CD14-positive monocyte (primary cell): ENCODE measurements around the gene FBXL20. TPM values are rescaled to one million over a fixed set of nuclear protein-coding genes. Genes with fewer than 3 reads are reported as not detected.
"Not testable (repeated sequence)": the region's sequence is repeated elsewhere in the genome, so short reads cannot be mapped to it uniquely, and the experiment has no call there.

Experiments used
- DNase-seq, 3 donors: peaks; one replicate each; pipeline ENCODE4 v3.0.0-alpha.2; 2011 to 2022
- H2AFZ ChIP-seq: 2 replicates; pipeline ENCODE4 v1.6.0; 2012; ENCODE audit warnings: mild to moderate bottlenecking, low read depth, low read length, inconsistent platforms; ENCODE audit not compliant: insufficient read depth, poor library complexity, severe bottlenecking
- H3K27ac ChIP-seq, 2 donors: 1 replicate in 1 of 2; 2 replicates in 1 of 2; pipeline ENCODE4 v1.5.1; 2012 to 2013; ENCODE audit warnings: low read length in 2 of 2, control low read depth in 1 of 2, inconsistent platforms in 1 of 2, low read depth in 1 of 2, mild to moderate bottlenecking in 1 of 2
- H3K27me3 ChIP-seq, 2 donors: one replicate each; pipeline versions ENCODE4 v1.6.0 to v1.6.1; 2011 to 2013; ENCODE audit warnings: low read length in 2 of 2; ENCODE audit not compliant: control insufficient read depth in 2 of 2, insufficient read depth in 2 of 2
- H3K36me3 ChIP-seq, 2 donors: replicated peaks in 1 of 2; 1 replicate in 1 of 2; 2 replicates in 1 of 2; pipeline versions ENCODE4 v1.5.1 to v1.6.1; 2012 to 2013; ENCODE audit warnings: low read length in 2 of 2, control low read depth in 1 of 2, inconsistent platforms in 1 of 2, mild to moderate bottlenecking in 1 of 2; ENCODE audit not compliant: insufficient read depth in 2 of 2, control insufficient read depth in 1 of 2
- H3K4me1 ChIP-seq, 2 donors: 1 replicate in 1 of 2; 2 replicates in 1 of 2; pipeline versions ENCODE4 v1.5.1 to v1.6.1; 2012 to 2013; ENCODE audit warnings: low read length in 2 of 2, control low read depth in 1 of 2, inconsistent platforms in 1 of 2, mild to moderate bottlenecking in 1 of 2, moderate library complexity in 1 of 2; ENCODE audit not compliant: insufficient read depth in 2 of 2, control insufficient read depth in 1 of 2
- H3K4me2 ChIP-seq: replicated peaks from 2 replicates; pipeline ENCODE3; 2012; ENCODE audit warnings: low read length, moderate library complexity, mild to moderate bottlenecking; ENCODE audit not compliant: poor library complexity, severe bottlenecking; ENCODE audit errors: extremely low read depth
- H3K4me3 ChIP-seq, 3 experiments: fragments of 200-600 bp in 1 of 3; sonication (generic) in 1 of 3; replicated peaks in 1 of 3; 1 replicate in 2 of 3; 2 replicates in 1 of 3; pipeline ENCODE4 v1.5.1; 2011 to 2013; ENCODE audit warnings: low read length in 3 of 3, mild to moderate bottlenecking in 3 of 3, control low read depth in 2 of 3, low read depth in 2 of 3, inconsistent platforms in 1 of 3, moderate library complexity in 1 of 3
- H3K79me2 ChIP-seq: 2 replicates; pipeline ENCODE4 v1.6.0; 2012; ENCODE audit warnings: mild to moderate bottlenecking, control low read depth, inconsistent platforms, low read length, moderate library complexity; ENCODE audit not compliant: insufficient read depth
- H3K9ac ChIP-seq: 2 replicates; pipeline ENCODE4 v1.6.0; 2017; ENCODE audit warnings: low read length, mild to moderate bottlenecking; ENCODE audit not compliant: insufficient read depth, poor library complexity, severe bottlenecking
- H3K9me3 ChIP-seq, 2 donors: replicated peaks in 1 of 2; 1 replicate in 1 of 2; 2 replicates in 1 of 2; pipeline versions ENCODE4 v1.5.1 to v1.6.1; 2012 to 2013; ENCODE audit warnings: low read length in 2 of 2, control low read depth in 1 of 2; ENCODE audit not compliant: control insufficient read depth in 1 of 2, insufficient read depth in 1 of 2
- H4K20me1 ChIP-seq: 2 replicates; pipeline ENCODE4 v1.6.0; 2012; ENCODE audit warnings: mild to moderate bottlenecking, low read length, control low read depth, moderate library complexity; ENCODE audit not compliant: insufficient read depth
- H3K27ac Mint-ChIP-seq, 7 donors: one replicate each; pipeline ENCODE4 v1.8.0; 2020; ENCODE audit warnings: mild to moderate bottlenecking in 7 of 7, mixed read lengths in 7 of 7, moderate library complexity in 6 of 7, inconsistent platforms in 2 of 7
- H3K27me3 Mint-ChIP-seq, 3 donors: one replicate each; pipeline ENCODE4 v1.8.0; 2021 to 2022; ENCODE audit warnings: low read depth in 3 of 3, mild to moderate bottlenecking in 3 of 3, mixed read lengths in 3 of 3, moderate library complexity in 3 of 3, inconsistent platforms in 1 of 3
- H3K36me3 Mint-ChIP-seq, 2 donors: one replicate each; pipeline ENCODE4 v1.8.0; 2020; ENCODE audit warnings: mixed read lengths in 2 of 2, inconsistent platforms in 1 of 2, mild to moderate bottlenecking in 1 of 2
- H3K4me1 Mint-ChIP-seq: one replicate; pipeline ENCODE4 v1.8.0; 2020; ENCODE audit warnings: mild to moderate bottlenecking, mixed read lengths
- H3K4me3 Mint-ChIP-seq, 2 donors: one replicate each; pipeline ENCODE4 v1.8.0; 2020; ENCODE audit warnings: mild to moderate bottlenecking in 2 of 2, mixed read lengths in 2 of 2, moderate library complexity in 1 of 2
- H3K9me3 Mint-ChIP-seq, 7 donors: one replicate each; pipeline ENCODE4 v1.8.0; 2020 to 2022; ENCODE audit warnings: mixed read lengths in 7 of 7, mild to moderate bottlenecking in 6 of 7, moderate library complexity in 6 of 7, inconsistent platforms in 2 of 7
- CTCF ChIP-seq: fragments of 200-600 bp; IDR thresholded peaks from one replicate; pipeline ENCODE4 v1.8.0; 2022; ENCODE audit warnings: antibody characterized with exemption, mild to moderate bottlenecking
- WGBS: methylation state at CpG from one replicate; pipeline ENCODE4 v1.1.5; 2013; ENCODE audit warnings: missing lambda C conversion rate; ENCODE audit not compliant: insufficient coverage; 5-methylcytosine and 5-hydroxymethylcytosine counted together
- intact Hi-C, 2 donors: fragments of 100-400 bp; cut with micrococcal nuclease; formaldehyde crosslinking; loops; one replicate each; pipeline versions ENCODE4 v1.15.0 to v1.15.1; 2023
- polyA plus RNA-seq, 3 donors: library from polyadenylated mRNA; depleted of rRNA in 1 of 3; unstranded in 2 of 3; stranded (reverse) in 1 of 3; fragments of 300-500 nt in 2 of 3; fragments of >200 nt in 1 of 3; fragmentation: Illumina TruSeq in 2 of 3; gene quantifications; 1 replicate in 2 of 3; 2 replicates in 1 of 3; pipeline ENCODE4 v1.2.3, GENCODE V29; 2012 to 2021

Gene FBXL20
- polyA plus RNA-seq, 3 donors: 4.0 to 7.7 (median 4.7) TPM

DNA sequence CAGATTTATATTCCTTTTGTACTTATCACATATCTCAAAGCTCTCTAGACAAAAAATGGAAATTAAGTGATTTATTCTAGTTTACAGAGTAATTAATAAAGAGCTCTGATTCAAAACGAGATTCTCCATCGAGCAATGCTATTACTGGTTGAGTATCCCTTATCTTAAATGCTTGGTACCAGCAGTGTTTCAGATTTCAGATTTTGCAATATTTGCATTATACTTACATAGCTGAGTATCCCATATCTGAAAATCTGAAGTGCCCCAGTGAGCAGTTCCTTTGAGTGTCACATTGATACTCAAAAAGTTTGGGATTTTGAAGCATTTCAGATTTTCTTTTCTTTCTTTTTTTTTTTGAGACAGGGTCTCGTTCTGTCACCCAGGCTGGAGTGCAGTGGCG is 118.3 kb downstream of the FBXL20 start:
- Histone ChIP-seq H3K4me2 (no peak overlapping the region), H3K36me3 (peaks cover 47 to 74% of the 10 kb centered on the region in 2 donors), H3K9me3 (no peaks in the 10 kb centered on the region), H3K79me2 (no peaks in the 10 kb centered on the region), H4K20me1 (no peaks in the 10 kb centered on the region), H3K4me1 (no peaks in the 10 kb centered on the region), H3K27ac (no peak overlapping the region), H3K4me3 (no peak overlapping the region), H2AFZ (no peak overlapping the region), H3K27me3 (no peaks in the 10 kb centered on the region), H3K9ac (no peak overlapping the region)
- intact Hi-C loops: loop anchor here in 1 of 2 donors (10.0 kb wide), 1 partner anchor 112 kb away; no protein-coding TSS in a partner anchor
- 100% methylated on average over 3 of the region's 4 CpGs for WGBS
- Mint-ChIP-seq H3K4me3 (no peak overlapping the region), H3K27ac (no peak overlapping the region), H3K27me3 (no peaks in the 10 kb centered on the region), H3K4me1 (no peaks in the 10 kb centered on the region), H3K36me3 (peaks cover 30 to 62% of the 10 kb centered on the region in 2 donors), H3K9me3 (no peaks in the 10 kb centered on the region)
- no peak for DNase-seq
- TF ChIP-seq CTCF: no peak

DNA sequence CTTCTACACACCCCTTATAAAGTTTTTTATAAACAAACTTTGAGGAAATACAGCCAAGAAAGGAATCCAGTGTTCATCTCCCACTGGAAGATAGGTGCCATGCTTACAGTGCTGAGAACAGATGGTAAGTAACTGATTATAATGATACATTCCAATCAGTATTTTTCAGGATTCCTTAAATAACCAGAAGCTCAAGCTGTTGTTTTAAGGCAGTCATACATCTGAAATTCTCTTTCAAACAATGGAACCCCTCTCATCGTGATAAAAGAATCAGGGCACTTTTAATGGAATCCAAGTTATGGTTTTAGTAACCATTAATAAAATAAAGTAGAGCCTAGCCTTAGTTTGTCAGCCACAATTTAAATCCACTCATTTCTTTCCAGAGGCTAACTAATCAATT is 119.6 kb downstream of the FBXL20 start:
- no peaks in the 10 kb centered on the region for H3K79me2 ChIP-seq
- WGBS: no CpG with 5 or more reads among the region's 1 CpG

GRCh38 chr17:39278246-39278645 is 123.2 kb downstream of the FBXL20 start:
- H3K27me3 Mint-ChIP-seq, H3K79me2 ChIP-seq, DNase-seq, H3K9me3 Mint-ChIP-seq, H3K4me1 Mint-ChIP-seq, H3K9me3 ChIP-seq, intact Hi-C loops, H3K4me2 ChIP-seq, H3K9ac ChIP-seq, H4K20me1 ChIP-seq, H2AFZ ChIP-seq, H3K27ac ChIP-seq, H3K4me3 Mint-ChIP-seq, H3K27me3 ChIP-seq, H3K4me1 ChIP-seq, H3K4me3 ChIP-seq: not testable (repeated sequence)
- peaks cover 45 to 71% of the 10 kb centered on the region in 2 donors for H3K36me3 Mint-ChIP-seq
- H3K36me3 ChIP-seq: peaks cover 70 to 87% of the 10 kb centered on the region in 2 donors
- WGBS: 100% methylated on average over 1 of the region's 8 CpGs
- peak overlapping the region in 1 of 7 donors; percentile 20 for H3K27ac Mint-ChIP-seq

More for the DNA sequence above, 119.6 kb downstream of the FBXL20 start:
- H2AFZ ChIP-seq: no peak overlapping the region
- H3K4me3 Mint-ChIP-seq: no peak overlapping the region
- H3K27ac Mint-ChIP-seq: no peak overlapping the region
- H3K4me1 Mint-ChIP-seq: no peaks in the 10 kb centered on the region
- no peaks in the 10 kb centered on the region for H3K9me3 ChIP-seq
- no peak overlapping the region for H3K9ac ChIP-seq
- no peak overlapping the region for H3K4me2 ChIP-seq
- no peaks in the 10 kb centered on the region for H3K27me3 ChIP-seq
- no peaks in the 10 kb centered on the region for H3K27me3 Mint-ChIP-seq
- DNase-seq: no peak
- H3K4me1 ChIP-seq: no peaks in the 10 kb centered on the region
- H3K27ac ChIP-seq: no peak overlapping the region
- H4K20me1 ChIP-seq: no peaks in the 10 kb centered on the region
- peaks cover 52 to 87% of the 10 kb centered on the region in 2 donors for H3K36me3 ChIP-seq
- peaks cover 35 to 65% of the 10 kb centered on the region in 2 donors for H3K36me3 Mint-ChIP-seq
- no peaks in the 10 kb centered on the region for H3K9me3 Mint-ChIP-seq
- no peak overlapping the region for H3K4me3 ChIP-seq
- TF ChIP-seq CTCF: no peak
- intact Hi-C loops: loop anchor here in 1 of 2 donors (10.0 kb wide), 1 partner anchor 113 kb away; no protein-coding TSS in a partner anchor
